Thoracic aorta endothelial cell (primary cell): ENCODE results near the gene LCE1E. TPM values are rescaled to one million over a fixed set of nuclear protein-coding genes. Genes with fewer than 3 reads are reported as not detected.

Experiments used
- total RNA-seq: library from RNA; depleted of rRNA; stranded (reverse); fragments of >200 nt; gene quantifications from 2 replicates; pipeline ENCODE4 v1.2.3, GENCODE V29; 2012

The LCE1E gene, protein sequence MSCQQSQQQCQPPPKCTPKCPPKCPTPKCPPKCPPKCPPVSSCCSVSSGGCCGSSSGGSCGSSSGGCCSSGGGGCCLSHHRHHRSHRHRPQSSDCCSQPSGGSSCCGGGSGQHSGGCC
- total RNA-seq, result not detected in 2 replicates

DNA sequence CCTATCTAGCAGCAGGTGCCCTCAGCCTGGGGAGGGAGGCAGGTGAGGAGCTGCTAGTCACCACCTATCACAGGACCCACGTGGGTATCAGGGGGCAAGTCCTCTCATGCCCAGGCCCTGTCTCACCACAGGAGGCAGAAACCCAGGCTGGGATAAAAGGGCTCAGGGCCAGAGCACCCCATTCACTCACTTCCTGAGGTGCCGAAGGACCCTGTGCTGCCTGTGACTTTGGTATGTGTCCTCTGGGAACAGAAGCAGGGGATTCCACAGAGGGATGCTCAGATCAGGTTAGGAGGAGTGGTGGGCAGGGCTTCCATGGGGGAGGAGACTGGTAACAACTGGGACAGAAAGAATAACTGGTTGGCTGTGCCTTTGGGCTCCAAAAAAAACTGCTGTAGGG, at the start of gene LCE1E:
Gene LCE1E (plus strand): TSS at position 181 of the 400 bp plus-strand sequence. CDS start 1,043 bp downstream, outside the sequence.

DNA sequence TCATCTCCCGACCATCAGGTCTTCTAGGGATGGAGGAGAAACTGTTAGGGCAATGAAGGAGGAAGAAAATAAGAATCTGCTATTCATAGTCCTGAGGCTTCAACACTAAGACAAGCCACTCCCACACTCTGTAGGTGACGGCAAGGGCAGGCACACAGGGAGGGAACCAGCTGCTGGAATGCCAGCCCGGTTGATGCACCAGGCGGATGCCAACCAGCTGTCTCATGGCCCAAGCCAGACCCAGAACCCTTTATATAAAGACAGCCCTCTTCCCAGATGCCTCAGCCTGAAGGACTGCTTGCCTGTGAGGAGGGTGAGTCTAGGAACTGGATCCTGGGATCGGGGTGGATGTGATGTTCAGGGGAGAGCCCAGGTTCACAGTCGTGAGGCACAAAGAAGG, 28.3 kb upstream of the LCE1E start, which contains the start of gene KPRP:
Gene KPRP (plus strand): TSS at position 279 of the 400 bp plus-strand sequence. CDS start 1,564 bp downstream, outside the sequence.

DNA sequence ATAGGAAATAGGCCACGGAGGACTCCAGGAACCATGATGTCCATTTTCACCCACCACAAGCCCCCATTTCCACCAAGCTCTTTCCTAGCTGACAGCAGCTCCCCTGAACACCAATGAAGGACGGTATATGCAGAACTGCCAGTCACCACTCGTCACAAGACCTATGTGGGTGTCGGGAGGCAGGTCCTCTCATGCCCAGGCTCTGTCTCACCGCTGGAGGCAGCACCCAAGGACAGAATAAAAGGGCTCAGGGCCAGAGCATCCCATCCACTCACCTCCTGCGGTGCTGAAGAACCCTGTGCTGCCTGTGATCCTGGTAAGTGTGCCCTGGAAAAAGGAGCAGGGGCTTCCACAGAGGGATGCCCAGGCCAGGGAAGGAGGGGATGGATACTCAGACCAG, 11.2 kb upstream of the LCE1E start, which contains the start of gene LCE1F:
Gene LCE1F (plus strand): TSS at position 266 of the 400 bp plus-strand sequence. CDS start 1,232 bp downstream, outside the sequence.

DNA sequence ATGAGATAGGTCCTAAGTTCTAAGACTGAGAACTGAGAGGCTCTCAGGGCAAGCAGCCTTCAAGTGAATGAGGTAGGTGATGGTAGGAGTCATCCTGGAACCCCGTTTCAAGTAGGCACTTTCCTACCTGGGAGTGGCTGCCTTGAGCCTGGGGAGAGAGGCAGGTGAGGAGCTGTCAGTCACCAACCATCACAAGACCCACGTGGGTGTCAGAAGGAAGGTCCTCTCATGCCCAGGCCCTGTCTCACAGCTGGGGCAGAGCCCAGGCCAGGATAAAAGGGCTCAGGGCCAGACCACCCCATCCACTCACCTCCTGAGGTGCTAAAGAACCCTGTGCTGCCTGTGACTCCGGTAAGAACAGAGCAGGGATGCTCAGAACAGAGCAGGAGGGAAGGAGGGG, 10.4 kb downstream of the LCE1E start, which contains the start of gene LCE1D:
Gene LCE1D (plus strand): TSS at position 301 of the 400 bp plus-strand sequence. CDS start 1,074 bp downstream, outside the sequence.

DNA sequence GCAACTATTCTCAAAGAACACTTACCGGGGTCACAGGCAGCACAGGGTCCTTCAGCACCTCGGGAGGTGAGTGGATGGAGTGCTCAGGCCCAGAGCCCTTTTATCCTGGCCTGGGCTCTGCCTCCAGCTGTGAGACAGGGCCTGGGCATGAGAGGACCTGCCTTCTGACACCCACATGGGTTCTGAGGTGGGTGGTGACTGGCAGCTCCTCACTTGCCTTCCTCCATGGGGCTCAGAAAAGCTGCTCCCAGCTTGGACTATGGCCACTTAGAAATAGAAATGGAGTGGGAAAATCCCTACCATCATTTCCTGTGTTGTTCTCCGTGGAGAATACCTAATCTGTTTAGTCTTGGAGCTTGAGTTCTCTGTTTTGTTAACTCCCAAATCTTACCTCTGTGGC, 20.5 kb downstream of the LCE1E start, which contains the start of gene LCE1C:
Gene LCE1C (minus strand): TSS at position 76 of the 400 bp plus-strand sequence. CDS start 1,173 bp downstream, outside the sequence.

DNA sequence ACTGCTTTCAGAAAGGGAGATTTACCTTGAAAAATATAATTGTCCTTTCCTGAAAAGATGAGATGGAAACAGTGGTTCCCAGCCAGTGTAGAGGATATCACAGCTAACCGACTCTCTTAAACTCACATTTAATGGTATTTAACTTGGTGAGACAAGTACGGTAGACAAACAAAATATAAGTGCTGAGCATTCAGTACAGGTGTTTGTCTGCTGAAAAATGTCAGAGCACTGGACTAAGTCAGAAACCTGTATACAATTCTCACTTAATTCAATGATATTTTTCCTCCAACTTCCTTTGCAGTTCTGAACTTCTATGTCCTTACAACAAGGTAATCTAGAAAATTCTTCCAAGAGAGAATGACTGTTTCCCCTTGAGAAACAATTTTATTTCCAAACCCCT, 25.6 kb downstream of the LCE1E start, which contains the start of gene LCE1B:
Gene LCE1B (plus strand): TSS at position 301 of the 400 bp plus-strand sequence. CDS start 476 bp downstream, outside the sequence.

DNA sequence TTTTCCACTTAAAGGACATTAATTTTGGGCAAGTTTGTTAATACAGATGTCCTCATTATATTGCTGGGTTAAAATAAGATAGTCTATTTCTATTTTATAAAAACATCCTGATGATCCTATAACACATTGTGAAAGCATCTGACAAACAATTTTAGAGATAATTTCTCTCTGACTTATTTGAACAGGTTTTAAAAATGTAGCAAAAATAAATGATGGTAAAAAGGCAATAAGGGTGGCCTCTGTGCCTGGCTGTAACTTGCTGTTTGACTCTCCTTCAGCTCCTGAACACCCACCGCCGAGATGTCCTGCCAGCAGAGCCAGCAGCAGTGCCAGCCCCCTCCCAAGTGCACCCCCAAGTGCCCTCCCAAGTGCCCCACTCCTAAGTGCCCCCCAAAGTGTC, 41.1 kb downstream of the LCE1E start, which contains the start of gene LCE1A:
Gene LCE1A (plus strand): TSS at position 301 of the 400 bp plus-strand sequence. CDS start 0 bp downstream, at position 301.

Other genes starting within 250 kb of the LCE1E start
- gene LCE3E, start 219.5 kb upstream of the LCE1E start, total RNA-seq, result not detected in 2 replicates
- not detected in 2 replicates for gene LCE3D, start 205.7 kb upstream of the LCE1E start, total RNA-seq
- gene LCE3C, start 186.0 kb upstream of the LCE1E start, total RNA-seq, result not detected in 2 replicates
- not detected in 2 replicates for gene LCE3B, start 172.4 kb upstream of the LCE1E start, total RNA-seq
- not detected in 2 replicates for gene LCE3A, start 163.2 kb upstream of the LCE1E start, total RNA-seq
- not detected in 2 replicates for gene LCE2D, start 122.9 kb upstream of the LCE1E start, total RNA-seq
- not detected in 2 replicates for gene LCE2C, start 111.0 kb upstream of the LCE1E start, total RNA-seq
- gene LCE2B, start 100.1 kb upstream of the LCE1E start, total RNA-seq, result not detected in 2 replicates
- not detected in 2 replicates for gene LCE2A, start 87.9 kb upstream of the LCE1E start, total RNA-seq
- not detected in 2 replicates for gene LCE4A, start 78.1 kb upstream of the LCE1E start, total RNA-seq
- not detected in 2 replicates for gene KPRP, start 28.2 kb upstream of the LCE1E start, total RNA-seq
- gene LCE1F, start 11.1 kb upstream of the LCE1E start, total RNA-seq, result not detected in 2 replicates
- gene LCE1D, start 10.5 kb downstream of the LCE1E start, total RNA-seq, result not detected in 2 replicates
- not detected in 2 replicates for gene LCE1C, start 20.4 kb downstream of the LCE1E start, total RNA-seq
- gene LCE1B, start 25.7 kb downstream of the LCE1E start, total RNA-seq, result 0.22 TPM in 1 of 2 replicates, not detected in the other
- gene LCE1A, start 41.2 kb downstream of the LCE1E start, total RNA-seq, result not detected in 2 replicates
- not detected in 2 replicates for gene LCE6A, start 56.6 kb downstream of the LCE1E start, total RNA-seq
- not detected in 2 replicates for gene LCE7A, start 73.7 kb downstream of the LCE1E start, total RNA-seq
- not detected in 2 replicates for gene SMCP, start 92.1 kb downstream of the LCE1E start, total RNA-seq
- not detected in 2 replicates for gene IVL, start 122.3 kb downstream of the LCE1E start, total RNA-seq
- not detected in 2 replicates for gene SPRR5, start 160.9 kb downstream of the LCE1E start, total RNA-seq
- gene SPRR4, start 184.4 kb downstream of the LCE1E start, total RNA-seq, result not detected in 2 replicates
- gene SPRR1A, start 197.8 kb downstream of the LCE1E start, total RNA-seq, result not detected in 2 replicates
- not detected in 2 replicates for gene SPRR3, start 215.5 kb downstream of the LCE1E start, total RNA-seq
- gene SPRR1B, start 244.9 kb downstream of the LCE1E start, total RNA-seq, result not detected in 2 replicates